Caco-2 (cell line): Measurements from ENCODE around the gene BLNK. TPM values are rescaled to one million over a fixed set of nuclear protein-coding genes. Genes with fewer than 3 reads are reported as not detected.

Experiments
- BruUV-seq: library from RNA; stranded (reverse); fragments of 400-500 nt; replicated peaks from 2 replicates; lab custom pipeline; 2021; lab: Mats Ljungman, UMichigan
- CTCF ChIA-PET: fragments of 300-600 bp; sonication (Branson Sonifier 250); formaldehyde crosslinking; loops from one replicate; lab custom pipeline; 2022; ENCODE audit warnings: antibody characterized with exemption; lab: Charles Lee
- POLR2A ChIA-PET: fragments of 300-600 bp; sonication (Branson Sonifier 250); formaldehyde crosslinking; loops from one replicate; lab custom pipeline; 2022; ENCODE audit warnings: antibody characterized with exemption; lab: Charles Lee
- DNase-seq, 2 experiments: peaks; one replicate each; pipeline versions ENCODE4 v3.0.0 to v3.0.0-alpha.2; 2020 to 2022
- H3K27me3 ChIP-seq: replicated peaks from 2 replicates; pipeline ENCODE4 v1.6.0; 2011; ENCODE audit warnings: low read length; ENCODE audit not compliant: control insufficient read depth, insufficient read depth
- H3K36me3 ChIP-seq: 2 replicates; pipeline ENCODE4 v1.5.1; 2011; ENCODE audit warnings: low read length; ENCODE audit not compliant: control insufficient read depth, insufficient read depth
- H3K4me1 ChIP-seq: fragments of 250-450 bp; sonication (Bioruptor Pico); 2 replicates; pipeline ENCODE4 v1.5.1; 2020; ENCODE audit warnings: mild to moderate bottlenecking
- H3K4me3 ChIP-seq: 2 replicates; pipeline ENCODE4 v1.5.1; 2011; ENCODE audit warnings: low read depth, mild to moderate bottlenecking, control low read depth, low read length
- H3K9me3 ChIP-seq: fragments of 250-450 bp; sonication (Bioruptor Pico); 2 replicates; pipeline ENCODE4 v1.5.1; 2020; ENCODE audit warnings: mild to moderate bottlenecking, moderate library complexity
- H3K27ac Mint-ChIP-seq: one replicate; pipeline ENCODE4 v1.8.0; 2022; ENCODE audit warnings: mixed read lengths; ENCODE audit not compliant: unreplicated experiment
- H3K27me3 Mint-ChIP-seq: one replicate; pipeline ENCODE4 v1.8.0; 2022; ENCODE audit warnings: mixed read lengths; ENCODE audit not compliant: insufficient read depth, unreplicated experiment
- H3K36me3 Mint-ChIP-seq: one replicate; pipeline ENCODE4 v1.8.0; 2022; ENCODE audit warnings: mild to moderate bottlenecking, mixed read lengths; ENCODE audit not compliant: insufficient read depth, unreplicated experiment
- H3K4me1 Mint-ChIP-seq: one replicate; pipeline ENCODE4 v1.8.0; 2022; ENCODE audit warnings: low read depth, mixed read lengths; ENCODE audit not compliant: unreplicated experiment
- H3K4me3 Mint-ChIP-seq: one replicate; pipeline ENCODE4 v1.8.0; 2022; ENCODE audit warnings: mild to moderate bottlenecking, moderate library complexity, mixed read lengths; ENCODE audit not compliant: unreplicated experiment
- H3K9me3 Mint-ChIP-seq: one replicate; pipeline ENCODE4 v1.8.0; 2022; ENCODE audit warnings: mixed read lengths; ENCODE audit not compliant: unreplicated experiment
- CTCF ChIP-seq, 2 experiments: fragments of 200-600 bp in 1 of 2; IDR thresholded peaks; 1 replicate in 1 of 2; 2 replicates in 1 of 2; pipeline versions ENCODE4 v1.5.1 to v1.8.0; 2011 to 2022; ENCODE audit warnings: antibody characterized with exemption in 1 of 2, control low read depth in 1 of 2, inconsistent platforms in 1 of 2, low read depth in 1 of 2, low read length in 1 of 2, mild to moderate bottlenecking in 1 of 2, moderate library complexity in 1 of 2; ENCODE audit not compliant: insufficient read depth in 1 of 2, severe bottlenecking in 1 of 2, unreplicated experiment in 1 of 2
- intact Hi-C: fragments of 100-400 bp; cut with micrococcal nuclease; formaldehyde crosslinking; loops from one replicate; pipeline ENCODE4 v1.10.0; 2022; ENCODE audit not compliant: unreplicated experiment
- total RNA-seq: library from RNA; stranded (reverse); gene quantifications from 2 replicates; pipeline ENCODE4 v1.2.3, GENCODE V29; 2022

Gene BLNK
- total RNA-seq, 1 experiment from 2014 or later: 0.36 TPM

- H3K9me3 ChIP-seq: no peaks in the 10 kb centered on the region
- no peaks in the 10 kb centered on the region for H3K27me3 Mint-ChIP-seq
- H3K4me3 Mint-ChIP-seq: no peak overlapping the region
- H3K27ac Mint-ChIP-seq: no peak overlapping the region
- ChIA-PET POLR2A (no interaction called here), CTCF (interaction anchor here (0.5 kb wide), 1 partner anchor 1042 kb away, joined by 3 read pairs; no protein-coding TSS in a partner anchor)
- H3K9me3 Mint-ChIP-seq: no peaks in the 10 kb centered on the region
- peaks cover 11% of the 10 kb centered on the region for H3K4me1 Mint-ChIP-seq
- DNase-seq: no peak
- no peak for TF ChIP-seq CTCF (IDR thresholded peaks at IDR 0.05; ENCODE audit: insufficient read depth in 1 of 2, low read depth in 1 of 2, low read length in 1 of 2, severe bottlenecking in 1 of 2, unreplicated experiment in 1 of 2)
- no peaks in the 10 kb centered on the region for H3K4me1 ChIP-seq
- H3K4me3 ChIP-seq: no peak overlapping the region
- no peaks in the 10 kb centered on the region; the same call in 1 of the 2 replicates for H3K36me3 ChIP-seq
- H3K27me3 ChIP-seq: no peaks in the 10 kb centered on the region
- intact Hi-C loops: no loop called here
- BruUV-seq: no TSS peak
- no peaks in the 10 kb centered on the region for H3K36me3 Mint-ChIP-seq
Observed at GRCh38 chr10:96236876-96237275, 34.5 kb downstream of the BLNK start.

- ChIA-PET CTCF (no interaction called here), POLR2A (no interaction called here)
- TF ChIP-seq CTCF (IDR thresholded peaks at IDR 0.05; ENCODE audit: insufficient read depth in 1 of 2, low read depth in 1 of 2, low read length in 1 of 2, severe bottlenecking in 1 of 2, unreplicated experiment in 1 of 2): no peak
- H3K9me3 ChIP-seq: no peaks in the 10 kb centered on the region
- no peak overlapping the region for H3K4me3 ChIP-seq
- H3K27me3 ChIP-seq: no peaks in the 10 kb centered on the region
- Mint-ChIP-seq H3K27ac (no peak overlapping the region), H3K4me1 (peaks cover 11% of the 10 kb centered on the region), H3K36me3 (no peaks in the 10 kb centered on the region), H3K4me3 (no peak overlapping the region), H3K9me3 (no peaks in the 10 kb centered on the region), H3K27me3 (no peaks in the 10 kb centered on the region)
- DNase-seq: no peak
- no TSS peak for BruUV-seq
- no peaks in the 10 kb centered on the region for H3K4me1 ChIP-seq
- intact Hi-C loops: no loop called here
- no peaks in the 10 kb centered on the region; the same call in 1 of the 2 replicates for H3K36me3 ChIP-seq
Observed at GRCh38 chr10:96236090-96236478, 35.3 kb downstream of the BLNK start.

GRCh38 chr10:96235326-96236089 is 35.9 kb downstream of the BLNK start:
- no peaks in the 10 kb centered on the region for H3K36me3 Mint-ChIP-seq

More at GRCh38 chr10:96235326-96236089, 35.9 kb downstream of the BLNK start:
- no peaks in the 10 kb centered on the region; the same call in 1 of the 2 replicates for H3K36me3 ChIP-seq
- H3K27ac Mint-ChIP-seq: no peak overlapping the region
- ChIA-PET POLR2A (no interaction called here), CTCF (no interaction called here)
- no peaks in the 10 kb centered on the region for H3K9me3 Mint-ChIP-seq
- intact Hi-C loops: no loop called here
- no peak for TF ChIP-seq CTCF (IDR thresholded peaks at IDR 0.05; ENCODE audit: insufficient read depth in 1 of 2, low read depth in 1 of 2, low read length in 1 of 2, severe bottlenecking in 1 of 2, unreplicated experiment in 1 of 2)
- no peaks in the 10 kb centered on the region for H3K4me1 ChIP-seq
- H3K4me1 Mint-ChIP-seq: peaks cover 11% of the 10 kb centered on the region
- H3K27me3 Mint-ChIP-seq: no peaks in the 10 kb centered on the region
- H3K9me3 ChIP-seq: no peaks in the 10 kb centered on the region
- no peaks in the 10 kb centered on the region for H3K27me3 ChIP-seq
- DNase-seq: no peak
- no peak overlapping the region for H3K4me3 ChIP-seq
- H3K4me3 Mint-ChIP-seq: no peak overlapping the region
- no TSS peak for BruUV-seq
